SK-MEL-5 (cell line): Measurements from ENCODE around the gene RNF4. TPM values are rescaled to one million over a fixed set of nuclear protein-coding genes. Genes with fewer than 3 reads are reported as not detected.
"Not testable (repeated sequence)": the region's sequence is repeated elsewhere in the genome, so short reads cannot be mapped to it uniquely, and the experiment has no call there.

Experiments
- DNase-seq: peaks from one replicate; pipeline ENCODE4 v3.0.0-alpha.2; 2016; ENCODE audit warnings: low read depth, low spot score
- in situ Hi-C: cut with HindIII; loops from 2 replicates; pipeline ENCODE4 v1.10.0; 2016; ENCODE audit warnings: low sequenced_read_pairs, high pct_unique_total_duplicates, low pct_unique_long_range_greater_than_20kb
- polyA plus RNA-seq, 2 experiments: library from polyadenylated mRNA; depleted of rRNA; stranded (reverse); fragments of >200 nt; gene quantifications; 2 replicates each; pipeline ENCODE4 v1.2.3, GENCODE V29; 2015
- total RNA-seq: library from RNA; depleted of rRNA; stranded (reverse); fragments of >200 nt; shearing (Covaris generic); gene quantifications from 2 replicates; pipeline ENCODE4 v1.2.3, GENCODE V29; 2014; rRNA removed

RNF4 gene
- total RNA-seq = 45.0 and 50.1 TPM in 2 replicates
- 63.5 and 72.5 TPM in 2 replicates for polyA plus RNA-seq (2015; cell fraction: cytosol; rRNA removed)
- polyA plus RNA-seq (2015; cell fraction: nucleus; rRNA removed) = 41.3 and 46.1 TPM in 2 replicates

GRCh38 chr4:2468456-2469191 is at the start of gene RNF4:
RNF4 (plus strand) TSS chr4:2469106; CDS start chr4:2490494, 21,388 bp downstream.
- in situ Hi-C loops = no loop called here
- peak; percentile 94 for DNase-seq

DNA sequence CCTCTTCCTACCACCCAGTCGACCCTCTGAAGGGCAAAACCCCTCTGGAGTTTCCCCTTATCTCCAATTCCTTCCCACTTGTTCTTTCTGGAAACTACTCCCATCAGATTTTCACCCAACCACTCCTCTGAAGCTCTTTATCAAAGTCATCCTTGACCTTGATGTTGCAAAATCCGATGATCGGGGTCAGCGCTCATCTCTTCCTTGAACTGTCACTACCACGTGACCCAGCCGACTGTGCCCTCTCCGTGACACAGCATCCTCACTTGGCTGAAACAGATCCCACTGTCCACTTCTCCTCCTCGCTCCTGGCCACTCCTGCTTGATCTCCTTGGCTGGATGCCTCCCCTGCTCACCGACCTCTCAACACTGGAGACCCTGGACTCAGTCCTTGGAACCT is 49.1 kb upstream of the RNF4 start:
- DNase-seq = no peak
- in situ Hi-C loops = no loop called here

- no peak for DNase-seq
- in situ Hi-C loops = no loop called here
These were observed 47.0 kb upstream of the RNF4 start for GRCh38 chr4:2421928-2422327.

GRCh38 chr4:2423066-2423465 is 45.8 kb upstream of the RNF4 start:
- in situ Hi-C loops = no loop called here
- no peak for DNase-seq

GRCh38 chr4:2423695-2424094 is 45.2 kb upstream of the RNF4 start:
- in situ Hi-C loops = no loop called here
- no peak for DNase-seq

- in situ Hi-C loops = no loop called here
- no peak for DNase-seq
These were observed 44.3 kb upstream of the RNF4 start for GRCh38 chr4:2424581-2424980.

GRCh38 chr4:2425386-2426068 is 43.4 kb upstream of the RNF4 start:
- DNase-seq = no peak
- in situ Hi-C loops = no loop called here

- in situ Hi-C loops = no loop called here
- DNase-seq = no peak
These were observed 42.9 kb upstream of the RNF4 start for GRCh38 chr4:2426069-2426397.

DNA sequence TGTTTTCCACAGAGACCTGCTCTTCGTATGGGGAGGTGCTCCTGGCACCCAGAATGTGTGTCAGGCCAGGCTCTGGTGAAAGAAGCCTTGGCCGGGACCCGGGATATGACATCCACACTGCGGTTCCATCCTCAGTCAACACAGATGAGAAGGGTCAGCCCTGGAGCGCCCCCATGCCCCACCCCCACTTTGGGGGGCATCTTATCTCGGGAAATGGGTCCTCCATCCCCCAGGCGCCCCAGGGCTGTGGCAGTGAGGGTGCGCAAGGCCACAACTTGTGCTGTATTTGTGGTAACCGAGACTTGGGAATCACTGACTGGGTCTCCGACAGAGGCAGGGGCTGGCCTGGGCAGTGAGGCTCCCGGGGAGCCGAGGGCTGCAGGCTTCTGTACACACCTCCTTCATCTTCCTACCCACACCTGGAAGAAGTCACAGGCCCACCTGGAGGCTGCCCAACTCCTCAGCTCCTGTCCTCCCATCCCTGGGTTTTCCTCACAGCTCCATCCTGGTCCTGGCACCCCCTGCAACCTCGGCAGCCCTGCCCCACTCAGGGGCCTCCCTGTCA is 42.1 kb upstream of the RNF4 start:
- in situ Hi-C loops = no loop called here
- no peak for DNase-seq

- no peak for DNase-seq
- in situ Hi-C loops = no loop called here
These were observed 41.2 kb upstream of the RNF4 start for GRCh38 chr4:2427383-2428334.

GRCh38 chr4:2428496-2429213 is 40.3 kb upstream of the RNF4 start:
- in situ Hi-C loops = no loop called here
- no peak for DNase-seq

DNA sequence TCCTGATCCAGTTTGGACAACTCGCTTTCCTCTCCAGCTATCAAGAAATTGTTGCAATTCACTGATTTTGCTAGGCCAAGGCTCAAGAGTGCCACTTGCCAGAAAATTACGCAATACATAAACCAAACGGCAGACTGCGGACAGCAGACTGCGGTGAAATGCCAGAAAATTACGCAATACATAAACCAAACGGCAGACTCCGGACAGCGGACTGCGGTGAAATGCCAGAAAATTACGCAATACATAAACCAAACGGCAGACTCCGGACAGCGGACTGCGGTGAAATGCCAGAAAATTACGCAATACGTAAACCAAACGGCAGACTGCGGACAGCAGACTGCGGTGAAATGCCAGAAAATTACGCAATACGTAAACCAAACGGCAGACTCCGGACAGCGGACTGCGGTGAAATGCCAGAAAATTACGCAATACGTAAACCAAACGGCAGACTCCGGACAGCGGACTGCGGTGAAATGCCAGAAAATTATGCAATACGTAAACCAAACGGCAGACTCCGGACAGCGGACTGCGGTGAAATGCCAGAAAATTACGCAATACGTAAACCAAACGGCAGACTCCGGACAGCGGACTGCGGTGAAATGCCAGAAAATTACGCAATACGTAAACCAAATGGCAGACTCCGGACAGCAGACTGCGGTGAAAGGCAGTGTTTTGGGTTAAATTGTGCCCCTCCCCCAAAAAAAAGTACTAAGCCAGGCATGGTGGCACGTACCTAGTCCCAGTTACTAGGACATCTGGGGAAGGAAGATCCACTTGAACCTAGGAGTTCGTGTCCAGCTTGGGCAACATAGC is 38.8 kb upstream of the RNF4 start:
- DNase-seq, in situ Hi-C loops: not testable (repeated sequence)

DNA sequence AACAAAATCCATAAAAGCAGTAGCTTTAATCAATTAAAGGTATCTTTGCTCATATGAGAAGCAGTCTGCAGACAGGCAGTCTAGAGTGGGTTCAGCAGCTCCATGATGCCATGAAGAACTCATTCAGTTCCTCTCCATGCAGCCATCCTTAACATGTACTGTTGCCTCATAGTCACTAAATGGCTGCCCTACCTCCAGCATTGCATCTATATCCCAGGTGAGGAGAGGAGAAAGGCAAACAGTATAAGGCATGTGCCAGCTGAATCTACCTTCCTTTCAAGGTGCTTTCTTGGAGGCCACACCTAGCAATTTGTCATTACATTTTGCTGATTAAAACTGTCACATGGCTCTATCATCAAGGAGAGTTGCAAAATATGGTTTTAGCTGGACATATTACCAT is 36.9 kb upstream of the RNF4 start:
- in situ Hi-C loops = no loop called here
- DNase-seq = no peak

DNA sequence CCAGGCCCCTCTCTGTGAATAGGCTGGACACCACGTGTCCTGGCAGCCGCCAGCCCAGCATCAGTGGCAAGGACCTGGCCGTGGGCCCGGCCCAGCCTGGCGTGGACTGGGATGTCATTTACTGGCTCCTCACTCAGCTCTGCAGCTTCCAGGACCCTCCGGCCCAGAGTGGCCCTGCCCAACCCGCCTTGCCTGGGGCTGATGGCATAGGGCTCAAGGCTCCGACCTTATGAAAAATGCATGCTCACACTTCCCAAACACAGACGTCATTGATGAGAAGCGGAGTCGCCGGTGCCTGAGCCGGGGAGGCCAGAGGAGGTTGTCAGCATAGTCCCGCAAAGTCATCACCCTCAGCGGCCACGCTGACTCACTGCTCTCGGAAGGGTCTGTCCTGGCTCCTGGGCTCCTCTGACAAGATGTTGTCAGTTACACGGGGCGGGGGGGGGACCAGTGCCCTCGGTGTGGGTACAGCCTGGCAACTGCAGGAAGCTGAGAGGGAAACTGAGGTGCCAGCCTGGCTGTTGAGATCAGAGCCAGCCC is 35.8 kb upstream of the RNF4 start:
- in situ Hi-C loops = no loop called here
- DNase-seq = peak; percentile 36

DNA sequence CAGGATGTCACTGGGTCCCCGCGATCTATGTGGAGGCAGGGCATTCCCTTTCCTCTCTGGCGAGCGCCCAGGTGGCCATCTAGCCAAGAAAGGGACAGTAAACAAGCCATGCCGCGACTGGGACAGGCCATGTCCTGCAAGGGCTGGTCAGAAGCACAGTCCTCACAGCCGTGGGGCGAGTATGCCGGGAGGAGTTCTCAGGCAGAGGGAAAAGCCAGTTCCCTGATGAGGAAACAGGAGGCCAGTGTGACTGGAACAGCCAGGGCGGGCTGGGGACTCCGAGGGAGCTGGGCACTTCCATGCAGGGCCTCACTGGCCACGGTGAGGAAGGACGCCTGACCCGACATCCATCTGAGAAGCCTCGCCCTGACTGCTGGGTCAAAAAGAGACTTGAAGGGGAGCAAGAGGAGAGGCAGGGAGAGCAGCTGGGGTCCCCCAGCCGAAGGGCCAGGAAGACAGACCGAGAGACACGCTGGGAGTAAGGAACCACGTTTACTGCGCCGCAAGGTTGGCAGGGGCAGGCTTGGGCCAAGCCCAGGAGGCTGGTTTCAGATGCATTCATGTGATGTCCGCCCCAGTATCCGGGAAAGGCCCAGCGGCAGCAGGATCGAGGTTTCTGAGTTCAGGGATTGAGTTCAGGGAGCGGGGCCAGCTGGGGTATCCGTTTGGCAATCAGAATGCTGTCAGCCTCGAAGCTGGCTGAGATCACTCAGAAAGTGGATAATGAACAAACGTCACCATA is 35.1 kb upstream of the RNF4 start:
- in situ Hi-C loops = no loop called here
- DNase-seq = no peak

DNA sequence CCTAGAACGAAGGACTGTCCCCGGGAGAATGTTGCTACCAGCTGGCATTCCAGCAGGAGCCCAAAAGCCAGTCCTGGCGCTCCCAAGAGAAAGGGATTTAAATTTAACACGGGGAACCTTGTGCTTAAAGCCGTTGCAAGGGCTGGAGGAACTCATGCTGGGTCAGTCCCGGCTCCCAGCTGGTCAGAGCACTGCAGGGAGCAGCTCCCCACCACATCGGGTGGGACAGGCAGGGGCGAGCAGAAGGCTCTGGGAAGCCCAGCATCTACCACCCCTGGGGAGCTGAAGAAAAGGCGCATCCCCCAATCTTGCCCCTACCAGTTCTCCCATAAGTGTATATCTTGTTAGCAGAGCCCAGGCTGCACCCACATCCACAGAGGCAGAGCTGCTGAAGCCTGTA is 34.5 kb upstream of the RNF4 start:
- DNase-seq = no peak
- in situ Hi-C loops = no loop called here
